ENCODE data around the gene ACP7.
"Not testable (repeated sequence)": the region's sequence is repeated elsewhere in the genome, so short reads cannot be mapped to it uniquely, and the experiment has no call there.

ACP7 gene

DNA sequence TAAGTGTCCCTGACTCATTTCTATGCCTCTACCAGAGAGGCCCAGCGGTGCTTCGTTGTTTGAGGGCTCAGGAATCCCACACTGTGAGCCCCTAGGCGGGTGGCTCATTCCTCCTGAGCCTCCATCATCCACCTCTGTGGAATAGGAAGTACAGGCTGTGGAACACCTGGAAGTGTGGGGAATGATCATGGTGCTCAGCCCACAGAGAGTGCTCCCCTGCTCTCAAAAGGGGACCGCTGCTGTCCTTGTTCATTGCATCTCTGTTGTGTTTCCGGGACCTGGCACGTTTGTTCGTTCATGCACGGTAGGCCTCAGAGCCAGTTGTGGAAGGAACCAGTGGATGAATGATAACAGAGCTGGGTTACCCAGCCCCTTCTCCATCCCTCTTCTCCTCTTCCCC is 1.2 kb downstream of the ACP7 start:
- TF ChIP-seq, protein P1, sequence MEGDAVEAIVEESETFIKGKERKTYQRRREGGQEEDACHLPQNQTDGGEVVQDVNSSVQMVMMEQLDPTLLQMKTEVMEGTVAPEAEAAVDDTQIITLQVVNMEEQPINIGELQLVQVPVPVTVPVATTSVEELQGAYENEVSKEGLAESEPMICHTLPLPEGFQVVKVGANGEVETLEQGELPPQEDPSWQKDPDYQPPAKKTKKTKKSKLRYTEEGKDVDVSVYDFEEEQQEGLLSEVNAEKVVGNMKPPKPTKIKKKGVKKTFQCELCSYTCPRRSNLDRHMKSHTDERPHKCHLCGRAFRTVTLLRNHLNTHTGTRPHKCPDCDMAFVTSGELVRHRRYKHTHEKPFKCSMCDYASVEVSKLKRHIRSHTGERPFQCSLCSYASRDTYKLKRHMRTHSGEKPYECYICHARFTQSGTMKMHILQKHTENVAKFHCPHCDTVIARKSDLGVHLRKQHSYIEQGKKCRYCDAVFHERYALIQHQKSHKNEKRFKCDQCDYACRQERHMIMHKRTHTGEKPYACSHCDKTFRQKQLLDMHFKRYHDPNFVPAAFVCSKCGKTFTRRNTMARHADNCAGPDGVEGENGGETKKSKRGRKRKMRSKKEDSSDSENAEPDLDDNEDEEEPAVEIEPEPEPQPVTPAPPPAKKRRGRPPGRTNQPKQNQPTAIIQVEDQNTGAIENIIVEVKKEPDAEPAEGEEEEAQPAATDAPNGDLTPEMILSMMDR (IDR thresholded peaks at IDR 0.05; ENCODE audit: borderline replicate concordance, extremely low read depth, low read length, poor library complexity, severe bottlenecking), result no peak
- TF ChIP-seq EZH2 (IDR thresholded peaks at IDR 0.05; ENCODE audit: borderline replicate concordance, low read depth, low read length, severe bottlenecking), result no peak
- Histone ChIP-seq H3K9me3 (ENCODE audit: insufficient read depth, low read length, severe bottlenecking) (no peaks in the 10 kb centered on the region), H2AFZ (ENCODE audit: low read depth, low read length) (no peak overlapping the region), H3K4me2 (ENCODE audit: insufficient read depth, low read length) (no peak overlapping the region), H3K79me2 (ENCODE audit: insufficient read depth, low read length) (no peaks in the 10 kb centered on the region), H4K20me1 (ENCODE audit: insufficient read depth, low read length) (no peaks in the 10 kb centered on the region), H3K4me3 (ENCODE audit: low read depth in 1 of 2, low read length in 2 of 2) (no peak overlapping the region), H3K9ac (ENCODE audit: low read depth, low read length) (no peak overlapping the region), H3K27ac (ENCODE audit: low read length) (no peak overlapping the region), H3K27me3 (ENCODE audit: insufficient read depth, low read length, poor library complexity) (peaks cover 4% of the 10 kb centered on the region), H3K4me1 (ENCODE audit: insufficient read depth, low read length) (no peaks in the 10 kb centered on the region), H3K36me3 (ENCODE audit: insufficient read depth, low read length) (no peaks in the 10 kb centered on the region)
- ATAC-seq (ENCODE audit: insufficient read depth, low read depth), result no peak
- no peak for DNase-seq

DNA sequence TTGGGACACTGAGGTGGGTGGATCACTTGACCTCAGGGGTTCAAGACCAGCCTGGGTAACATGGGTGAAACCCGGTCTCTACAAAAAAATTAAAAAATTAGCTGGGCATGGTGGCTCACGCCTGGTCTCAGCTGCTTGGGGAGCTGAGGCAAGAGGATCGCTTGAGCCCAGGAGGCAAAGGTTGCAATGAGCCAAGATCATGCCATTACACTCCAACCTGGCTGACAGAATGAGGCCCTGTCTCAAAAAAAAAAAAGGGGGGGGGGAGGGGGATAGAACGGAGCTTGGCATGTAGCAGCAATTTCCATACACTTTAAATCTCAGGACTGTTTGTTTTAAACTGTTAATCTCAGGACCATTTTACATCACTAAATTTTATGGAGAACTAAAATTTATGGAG is 2.2 kb downstream of the ACP7 start:
- Histone ChIP-seq H3K4me1 (ENCODE audit: insufficient read depth, low read length) (no peaks in the 10 kb centered on the region), H3K27ac (ENCODE audit: low read length) (no peak overlapping the region), H3K79me2 (ENCODE audit: insufficient read depth, low read length) (no peaks in the 10 kb centered on the region), H3K4me2 (ENCODE audit: insufficient read depth, low read length) (no peak overlapping the region), H3K4me3 (ENCODE audit: low read depth in 1 of 2, low read length in 2 of 2) (no peak overlapping the region), H3K27me3 (ENCODE audit: insufficient read depth, low read length, poor library complexity) (peaks cover 4% of the 10 kb centered on the region), H4K20me1 (ENCODE audit: insufficient read depth, low read length) (no peaks in the 10 kb centered on the region), H3K9ac (ENCODE audit: low read depth, low read length) (no peak overlapping the region), H2AFZ (ENCODE audit: low read depth, low read length) (no peak overlapping the region), H3K36me3 (ENCODE audit: insufficient read depth, low read length) (no peaks in the 10 kb centered on the region), H3K9me3 (ENCODE audit: insufficient read depth, low read length, severe bottlenecking) (no peaks in the 10 kb centered on the region)
- TF ChIP-seq EZH2 (IDR thresholded peaks at IDR 0.05; ENCODE audit: borderline replicate concordance, low read depth, low read length, severe bottlenecking), result no peak
- TF ChIP-seq, protein P1 (IDR thresholded peaks at IDR 0.05; ENCODE audit: borderline replicate concordance, extremely low read depth, low read length, poor library complexity, severe bottlenecking), result no peak
- ATAC-seq (ENCODE audit: insufficient read depth, low read depth) (no peak), DNase-seq (no peak)

DNA sequence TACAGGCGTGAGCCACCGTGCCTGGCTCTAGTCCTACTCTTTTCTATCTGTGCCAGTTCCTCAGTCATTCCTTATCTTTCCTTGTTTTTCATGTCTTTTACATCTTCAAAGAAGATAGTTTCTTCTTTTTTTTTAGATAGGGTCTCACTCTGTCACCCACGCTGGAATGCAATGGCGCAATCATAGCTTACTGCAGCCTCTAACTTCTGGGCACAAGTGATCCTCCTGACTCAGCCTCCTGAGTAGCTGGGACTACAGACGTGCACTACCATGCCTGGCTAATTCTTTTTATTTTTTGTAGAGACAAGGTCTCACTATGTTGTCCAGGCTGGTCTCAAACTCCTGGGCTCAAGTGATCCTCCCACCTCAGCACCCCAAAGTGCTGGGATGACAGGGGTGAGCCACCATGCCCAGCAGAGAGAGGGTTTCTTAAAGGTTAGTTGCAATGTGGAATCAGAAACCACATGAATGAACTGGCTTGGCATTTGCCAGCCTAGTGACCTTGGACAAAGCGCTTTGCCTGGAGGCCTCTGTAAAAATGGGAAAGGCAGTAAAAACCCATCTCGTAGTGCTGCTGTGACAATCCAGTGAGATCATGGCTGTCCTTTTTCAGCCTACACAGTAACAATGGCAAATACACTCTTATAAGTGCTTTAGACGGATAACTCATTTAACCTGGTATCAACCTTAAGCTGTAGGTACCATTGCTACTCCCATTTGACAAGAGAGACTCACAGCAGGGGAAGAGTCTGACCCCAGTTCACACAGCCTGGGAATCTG is 3.9 kb downstream of the ACP7 start:
- Histone ChIP-seq H3K27me3 (ENCODE audit: insufficient read depth, low read length, poor library complexity) (peaks cover 4% of the 10 kb centered on the region), H3K9me3 (ENCODE audit: insufficient read depth, low read length, severe bottlenecking) (no peaks in the 10 kb centered on the region), H2AFZ (ENCODE audit: low read depth, low read length) (no peak overlapping the region), H3K4me2 (ENCODE audit: insufficient read depth, low read length) (no peak overlapping the region), H3K79me2 (ENCODE audit: insufficient read depth, low read length) (no peaks in the 10 kb centered on the region), H3K4me3 (ENCODE audit: low read depth in 1 of 2, low read length in 2 of 2) (no peak overlapping the region), H3K27ac (ENCODE audit: low read length) (no peak overlapping the region), H3K4me1 (ENCODE audit: insufficient read depth, low read length) (no peaks in the 10 kb centered on the region), H3K36me3 (ENCODE audit: insufficient read depth, low read length) (no peaks in the 10 kb centered on the region), H3K9ac (ENCODE audit: low read depth, low read length) (no peak overlapping the region), H4K20me1 (ENCODE audit: insufficient read depth, low read length) (no peaks in the 10 kb centered on the region)
- no peak for TF ChIP-seq EZH2 (IDR thresholded peaks at IDR 0.05; ENCODE audit: borderline replicate concordance, low read depth, low read length, severe bottlenecking)
- TF ChIP-seq, protein P1 (IDR thresholded peaks at IDR 0.05; ENCODE audit: borderline replicate concordance, extremely low read depth, low read length, poor library complexity, severe bottlenecking), result no peak
- ATAC-seq (ENCODE audit: insufficient read depth, low read depth) (no peak), DNase-seq (no peak)

DNA sequence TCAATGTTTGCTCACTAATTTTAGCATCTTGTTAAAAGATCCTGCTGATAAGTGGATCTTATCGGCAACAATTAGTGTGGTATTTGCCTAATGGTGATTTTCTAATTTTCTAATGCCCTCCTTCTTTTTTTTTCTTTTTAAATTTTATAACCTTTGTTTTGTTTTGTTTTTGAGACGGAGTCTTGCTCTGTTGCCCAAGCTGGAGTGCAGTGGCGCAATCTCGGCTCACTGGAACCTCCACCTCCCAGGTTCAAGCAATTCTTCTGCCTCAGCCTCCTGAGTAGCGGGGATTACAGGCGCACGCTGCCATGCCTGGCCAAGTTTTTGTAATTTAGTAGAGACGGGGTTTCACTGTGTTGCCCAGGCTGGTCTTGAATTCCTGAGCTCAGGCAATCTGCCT is 5.8 kb downstream of the ACP7 start:
- not testable (repeated sequence) for H2AFZ ChIP-seq (ENCODE audit: low read depth, low read length); H3K4me2 ChIP-seq (ENCODE audit: insufficient read depth, low read length); H3K9ac ChIP-seq (ENCODE audit: low read depth, low read length); H3K9me3 ChIP-seq (ENCODE audit: insufficient read depth, low read length, severe bottlenecking); DNase-seq; H4K20me1 ChIP-seq (ENCODE audit: insufficient read depth, low read length); H3K27me3 ChIP-seq (ENCODE audit: insufficient read depth, low read length, poor library complexity); H3K27ac ChIP-seq (ENCODE audit: low read length); H3K4me1 ChIP-seq (ENCODE audit: insufficient read depth, low read length); H3K79me2 ChIP-seq (ENCODE audit: insufficient read depth, low read length); H3K36me3 ChIP-seq (ENCODE audit: insufficient read depth, low read length); H3K4me3 ChIP-seq (ENCODE audit: low read depth in 1 of 2, low read length in 2 of 2); ATAC-seq (ENCODE audit: insufficient read depth, low read depth)
